Measurements from ENCODE around the gene UGT1A5. TPM values are rescaled to one million over a fixed set of nuclear protein-coding genes. Genes with fewer than 3 reads are reported as not detected.

UGT1A5 gene
- total and polyA plus RNA-seq, 2 experiments from 2014 or later, result not detected

DNA sequence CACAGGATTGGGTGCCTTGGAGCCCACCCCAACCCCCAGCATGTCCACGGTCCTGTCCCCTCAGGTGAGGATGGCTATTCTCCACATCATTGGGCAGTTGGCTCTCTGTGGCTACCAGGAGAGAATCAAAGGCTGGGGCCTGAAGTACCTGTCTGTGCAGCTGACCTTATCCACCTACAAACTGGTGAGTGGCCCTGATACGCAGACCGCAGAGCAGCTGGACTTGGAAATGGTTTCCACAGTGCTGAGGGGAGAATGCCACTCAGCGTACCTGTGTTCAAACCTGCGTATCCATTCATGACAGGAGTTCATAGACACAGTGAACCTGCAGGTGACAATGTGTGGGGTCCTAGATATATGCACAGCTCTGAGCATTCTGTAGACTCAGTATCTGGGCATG, 87.0 kb downstream of the UGT1A5 start:
- H3K4me2 ChIP-seq, result no peak overlapping the region
- H3K79me2 ChIP-seq (replicated peaks; ENCODE audit: insufficient read depth), result no peaks in the 10 kb centered on the region
- Mint-ChIP-seq H3K36me3 (ENCODE audit: low read depth) (no peaks in the 10 kb centered on the region; the same call in 2 of the 3 replicates), H3K4me3 (no peak overlapping the region), H3K27me3 (ENCODE audit: insufficient read depth, low read depth, poor library complexity) (peaks cover 3% of the 10 kb centered on the region), H3K27ac (no peak overlapping the region), H3K9me3 (peaks cover 21% of the 10 kb centered on the region), H3K4me1 (no peaks in the 10 kb centered on the region)
- H3K27ac ChIP-seq (ENCODE audit: low read depth), result no peak overlapping the region
- H3K4me1 ChIP-seq (ENCODE audit: insufficient read depth), result no peaks in the 10 kb centered on the region
- DNase-seq (ENCODE audit: low spot score), result no peak
- H3K36me3 ChIP-seq (ENCODE audit: insufficient read depth), result no peaks in the 10 kb centered on the region
- no peak for TF ChIP-seq POLR2AphosphoS5 (IDR thresholded peaks at IDR 0.05; ENCODE audit: low read depth)
- no peak for TF ChIP-seq JUNB (IDR thresholded peaks at IDR 0.05; ENCODE audit: unreplicated experiment)
- TF ChIP-seq, protein P1, sequence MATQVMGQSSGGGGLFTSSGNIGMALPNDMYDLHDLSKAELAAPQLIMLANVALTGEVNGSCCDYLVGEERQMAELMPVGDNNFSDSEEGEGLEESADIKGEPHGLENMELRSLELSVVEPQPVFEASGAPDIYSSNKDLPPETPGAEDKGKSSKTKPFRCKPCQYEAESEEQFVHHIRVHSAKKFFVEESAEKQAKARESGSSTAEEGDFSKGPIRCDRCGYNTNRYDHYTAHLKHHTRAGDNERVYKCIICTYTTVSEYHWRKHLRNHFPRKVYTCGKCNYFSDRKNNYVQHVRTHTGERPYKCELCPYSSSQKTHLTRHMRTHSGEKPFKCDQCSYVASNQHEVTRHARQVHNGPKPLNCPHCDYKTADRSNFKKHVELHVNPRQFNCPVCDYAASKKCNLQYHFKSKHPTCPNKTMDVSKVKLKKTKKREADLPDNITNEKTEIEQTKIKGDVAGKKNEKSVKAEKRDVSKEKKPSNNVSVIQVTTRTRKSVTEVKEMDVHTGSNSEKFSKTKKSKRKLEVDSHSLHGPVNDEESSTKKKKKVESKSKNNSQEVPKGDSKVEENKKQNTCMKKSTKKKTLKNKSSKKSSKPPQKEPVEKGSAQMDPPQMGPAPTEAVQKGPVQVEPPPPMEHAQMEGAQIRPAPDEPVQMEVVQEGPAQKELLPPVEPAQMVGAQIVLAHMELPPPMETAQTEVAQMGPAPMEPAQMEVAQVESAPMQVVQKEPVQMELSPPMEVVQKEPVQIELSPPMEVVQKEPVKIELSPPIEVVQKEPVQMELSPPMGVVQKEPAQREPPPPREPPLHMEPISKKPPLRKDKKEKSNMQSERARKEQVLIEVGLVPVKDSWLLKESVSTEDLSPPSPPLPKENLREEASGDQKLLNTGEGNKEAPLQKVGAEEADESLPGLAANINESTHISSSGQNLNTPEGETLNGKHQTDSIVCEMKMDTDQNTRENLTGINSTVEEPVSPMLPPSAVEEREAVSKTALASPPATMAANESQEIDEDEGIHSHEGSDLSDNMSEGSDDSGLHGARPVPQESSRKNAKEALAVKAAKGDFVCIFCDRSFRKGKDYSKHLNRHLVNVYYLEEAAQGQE (IDR thresholded peaks at IDR 0.05; ENCODE audit: unreplicated experiment), result no peak
- TF ChIP-seq ZNF331 (CRISPR knock-in tag; IDR thresholded peaks at IDR 0.05; ENCODE audit: low read depth), result no peak
- no peak for TF ChIP-seq EZH2phosphoT487 (IDR thresholded peaks at IDR 0.05; ENCODE audit: unreplicated experiment)
- TF ChIP-seq EZH2 (IDR thresholded peaks at IDR 0.05; ENCODE audit: low read depth, unreplicated experiment), result no peak
- TF ChIP-seq, protein P2, sequence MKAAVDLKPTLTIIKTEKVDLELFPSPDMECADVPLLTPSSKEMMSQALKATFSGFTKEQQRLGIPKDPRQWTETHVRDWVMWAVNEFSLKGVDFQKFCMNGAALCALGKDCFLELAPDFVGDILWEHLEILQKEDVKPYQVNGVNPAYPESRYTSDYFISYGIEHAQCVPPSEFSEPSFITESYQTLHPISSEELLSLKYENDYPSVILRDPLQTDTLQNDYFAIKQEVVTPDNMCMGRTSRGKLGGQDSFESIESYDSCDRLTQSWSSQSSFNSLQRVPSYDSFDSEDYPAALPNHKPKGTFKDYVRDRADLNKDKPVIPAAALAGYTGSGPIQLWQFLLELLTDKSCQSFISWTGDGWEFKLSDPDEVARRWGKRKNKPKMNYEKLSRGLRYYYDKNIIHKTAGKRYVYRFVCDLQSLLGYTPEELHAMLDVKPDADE (IDR thresholded peaks at IDR 0.05), result no peak
- TF ChIP-seq STAT1 (IDR thresholded peaks at IDR 0.05; ENCODE audit: unreplicated experiment), result no peak
- no peak for TF ChIP-seq CREB1 (CRISPR knock-in tag; IDR thresholded peaks at IDR 0.05; ENCODE audit: low read depth)
- no peak for TF ChIP-seq ZNF114 (CRISPR knock-in tag; IDR thresholded peaks at IDR 0.05)
- TF ChIP-seq, protein P3, sequence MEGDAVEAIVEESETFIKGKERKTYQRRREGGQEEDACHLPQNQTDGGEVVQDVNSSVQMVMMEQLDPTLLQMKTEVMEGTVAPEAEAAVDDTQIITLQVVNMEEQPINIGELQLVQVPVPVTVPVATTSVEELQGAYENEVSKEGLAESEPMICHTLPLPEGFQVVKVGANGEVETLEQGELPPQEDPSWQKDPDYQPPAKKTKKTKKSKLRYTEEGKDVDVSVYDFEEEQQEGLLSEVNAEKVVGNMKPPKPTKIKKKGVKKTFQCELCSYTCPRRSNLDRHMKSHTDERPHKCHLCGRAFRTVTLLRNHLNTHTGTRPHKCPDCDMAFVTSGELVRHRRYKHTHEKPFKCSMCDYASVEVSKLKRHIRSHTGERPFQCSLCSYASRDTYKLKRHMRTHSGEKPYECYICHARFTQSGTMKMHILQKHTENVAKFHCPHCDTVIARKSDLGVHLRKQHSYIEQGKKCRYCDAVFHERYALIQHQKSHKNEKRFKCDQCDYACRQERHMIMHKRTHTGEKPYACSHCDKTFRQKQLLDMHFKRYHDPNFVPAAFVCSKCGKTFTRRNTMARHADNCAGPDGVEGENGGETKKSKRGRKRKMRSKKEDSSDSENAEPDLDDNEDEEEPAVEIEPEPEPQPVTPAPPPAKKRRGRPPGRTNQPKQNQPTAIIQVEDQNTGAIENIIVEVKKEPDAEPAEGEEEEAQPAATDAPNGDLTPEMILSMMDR (conservative IDR thresholded peaks at IDR 0.05; ENCODE audit: low read depth in 2 of 2), result no peak
- TF ChIP-seq, protein P4, sequence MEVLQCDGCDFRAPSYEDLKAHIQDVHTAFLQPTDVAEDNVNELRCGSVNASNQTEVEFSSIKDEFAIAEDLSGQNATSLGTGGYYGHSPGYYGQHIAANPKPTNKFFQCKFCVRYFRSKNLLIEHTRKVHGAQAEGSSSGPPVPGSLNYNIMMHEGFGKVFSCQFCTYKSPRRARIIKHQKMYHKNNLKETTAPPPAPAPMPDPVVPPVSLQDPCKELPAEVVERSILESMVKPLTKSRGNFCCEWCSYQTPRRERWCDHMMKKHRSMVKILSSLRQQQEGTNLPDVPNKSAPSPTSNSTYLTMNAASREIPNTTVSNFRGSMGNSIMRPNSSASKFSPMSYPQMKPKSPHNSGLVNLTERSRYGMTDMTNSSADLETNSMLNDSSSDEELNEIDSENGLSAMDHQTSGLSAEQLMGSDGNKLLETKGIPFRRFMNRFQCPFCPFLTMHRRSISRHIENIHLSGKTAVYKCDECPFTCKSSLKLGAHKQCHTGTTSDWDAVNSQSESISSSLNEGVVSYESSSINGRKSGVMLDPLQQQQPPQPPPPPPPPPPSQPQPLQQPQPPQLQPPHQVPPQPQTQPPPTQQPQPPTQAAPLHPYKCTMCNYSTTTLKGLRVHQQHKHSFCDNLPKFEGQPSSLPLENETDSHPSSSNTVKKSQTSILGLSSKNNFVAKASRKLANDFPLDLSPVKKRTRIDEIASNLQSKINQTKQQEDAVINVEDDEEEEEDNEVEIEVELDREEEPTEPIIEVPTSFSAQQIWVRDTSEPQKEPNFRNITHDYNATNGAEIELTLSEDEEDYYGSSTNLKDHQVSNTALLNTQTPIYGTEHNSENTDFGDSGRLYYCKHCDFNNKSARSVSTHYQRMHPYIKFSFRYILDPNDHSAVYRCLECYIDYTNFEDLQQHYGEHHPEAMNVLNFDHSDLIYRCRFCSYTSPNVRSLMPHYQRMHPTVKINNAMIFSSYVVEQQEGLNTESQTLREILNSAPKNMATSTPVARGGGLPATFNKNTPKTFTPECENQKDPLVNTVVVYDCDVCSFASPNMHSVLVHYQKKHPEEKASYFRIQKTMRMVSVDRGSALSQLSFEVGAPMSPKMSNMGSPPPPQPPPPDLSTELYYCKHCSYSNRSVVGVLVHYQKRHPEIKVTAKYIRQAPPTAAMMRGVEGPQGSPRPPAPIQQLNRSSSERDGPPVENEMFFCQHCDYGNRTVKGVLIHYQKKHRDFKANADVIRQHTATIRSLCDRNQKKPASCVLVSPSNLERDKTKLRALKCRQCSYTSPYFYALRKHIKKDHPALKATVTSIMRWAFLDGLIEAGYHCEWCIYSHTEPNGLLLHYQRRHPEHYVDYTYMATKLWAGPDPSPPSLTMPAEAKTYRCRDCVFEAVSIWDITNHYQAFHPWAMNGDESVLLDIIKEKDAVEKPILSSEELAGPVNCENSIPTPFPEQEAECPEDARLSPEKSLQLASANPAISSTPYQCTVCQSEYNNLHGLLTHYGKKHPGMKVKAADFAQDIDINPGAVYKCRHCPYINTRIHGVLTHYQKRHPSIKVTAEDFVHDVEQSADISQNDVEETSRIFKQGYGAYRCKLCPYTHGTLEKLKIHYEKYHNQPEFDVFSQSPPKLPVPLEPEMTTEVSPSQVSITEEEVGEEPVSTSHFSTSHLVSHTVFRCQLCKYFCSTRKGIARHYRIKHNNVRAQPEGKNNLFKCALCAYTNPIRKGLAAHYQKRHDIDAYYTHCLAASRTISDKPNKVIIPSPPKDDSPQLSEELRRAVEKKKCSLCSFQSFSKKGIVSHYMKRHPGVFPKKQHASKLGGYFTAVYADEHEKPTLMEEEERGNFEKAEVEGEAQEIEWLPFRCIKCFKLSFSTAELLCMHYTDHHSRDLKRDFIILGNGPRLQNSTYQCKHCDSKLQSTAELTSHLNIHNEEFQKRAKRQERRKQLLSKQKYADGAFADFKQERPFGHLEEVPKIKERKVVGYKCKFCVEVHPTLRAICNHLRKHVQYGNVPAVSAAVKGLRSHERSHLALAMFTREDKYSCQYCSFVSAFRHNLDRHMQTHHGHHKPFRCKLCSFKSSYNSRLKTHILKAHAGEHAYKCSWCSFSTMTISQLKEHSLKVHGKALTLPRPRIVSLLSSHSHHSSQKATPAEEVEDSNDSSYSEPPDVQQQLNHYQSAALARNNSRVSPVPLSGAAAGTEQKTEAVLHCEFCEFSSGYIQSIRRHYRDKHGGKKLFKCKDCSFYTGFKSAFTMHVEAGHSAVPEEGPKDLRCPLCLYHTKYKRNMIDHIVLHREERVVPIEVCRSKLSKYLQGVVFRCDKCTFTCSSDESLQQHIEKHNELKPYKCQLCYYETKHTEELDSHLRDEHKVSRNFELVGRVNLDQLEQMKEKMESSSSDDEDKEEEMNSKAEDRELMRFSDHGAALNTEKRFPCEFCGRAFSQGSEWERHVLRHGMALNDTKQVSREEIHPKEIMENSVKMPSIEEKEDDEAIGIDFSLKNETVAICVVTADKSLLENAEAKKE (CRISPR knock-in tag; IDR thresholded peaks at IDR 0.05), result no peak
- no peak for TF ChIP-seq NANOG (IDR thresholded peaks at IDR 0.05; ENCODE audit: borderline replicate concordance)
- ATAC-seq, result no peak
- H2AFZ ChIP-seq, result no peak overlapping the region
- H4K20me1 ChIP-seq (replicated peaks; ENCODE audit: insufficient read depth), result no peaks in the 10 kb centered on the region
- H3F3A ChIP-seq (replicated peaks; ENCODE audit: low read depth), result no peaks in the 10 kb centered on the region
- no peak overlapping the region for H3K4me3 ChIP-seq
- no peaks in the 10 kb centered on the region for H3K9me2 ChIP-seq (ENCODE audit: insufficient read depth)
- H3K27me3 ChIP-seq (ENCODE audit: insufficient read depth), result no peaks in the 10 kb centered on the region

Measured in GM23338 (cell line).